GM19023 (cell line): Measurements from ENCODE around the gene NOL3.

Source experiments
- ATAC-seq: cut with Tn5 transposase; IDR thresholded peaks from one replicate; pipeline ENCODE4 v1.9.1; 2021; ENCODE audit warnings: mild to moderate bottlenecking, moderate library complexity; ENCODE audit not compliant: unreplicated experiment

Gene NOL3

DNA sequence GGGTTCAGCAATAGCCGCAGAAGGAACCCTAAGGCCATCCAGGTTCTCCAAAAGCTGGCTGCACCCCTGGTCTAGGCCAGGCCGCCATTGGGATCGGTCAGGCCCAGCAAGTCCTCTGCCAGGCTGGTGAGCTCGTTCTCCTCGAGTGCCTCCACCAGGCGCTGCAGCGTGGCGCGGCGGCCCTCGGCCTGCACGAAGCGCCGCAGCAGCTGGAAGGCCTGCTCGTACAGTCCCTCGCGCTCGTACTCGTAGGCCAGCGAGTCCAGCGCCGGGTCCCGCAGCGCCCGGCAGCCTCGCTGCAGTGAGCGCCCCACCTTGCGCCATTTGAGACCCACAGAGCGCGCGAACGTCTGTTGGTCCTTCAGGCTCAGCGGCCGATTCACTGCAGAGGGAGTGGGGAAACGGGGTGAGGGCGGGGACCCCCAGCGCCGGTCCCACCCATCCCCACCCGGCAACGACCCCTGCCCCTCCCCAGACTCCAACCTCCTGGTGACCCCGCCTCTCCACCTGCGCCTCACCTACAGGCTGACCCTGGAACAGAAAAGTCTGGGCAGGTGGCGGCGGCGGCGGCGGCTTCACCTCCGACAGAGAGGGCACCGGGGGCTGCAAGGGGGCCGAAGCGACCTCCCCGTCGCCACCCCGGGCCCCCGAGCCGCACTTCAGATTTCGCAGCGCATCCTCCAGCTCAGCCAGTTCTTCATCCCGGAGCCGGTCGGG lies 15.6 kb upstream of the NOL3 start:
- ATAC-seq: no peak

DNA sequence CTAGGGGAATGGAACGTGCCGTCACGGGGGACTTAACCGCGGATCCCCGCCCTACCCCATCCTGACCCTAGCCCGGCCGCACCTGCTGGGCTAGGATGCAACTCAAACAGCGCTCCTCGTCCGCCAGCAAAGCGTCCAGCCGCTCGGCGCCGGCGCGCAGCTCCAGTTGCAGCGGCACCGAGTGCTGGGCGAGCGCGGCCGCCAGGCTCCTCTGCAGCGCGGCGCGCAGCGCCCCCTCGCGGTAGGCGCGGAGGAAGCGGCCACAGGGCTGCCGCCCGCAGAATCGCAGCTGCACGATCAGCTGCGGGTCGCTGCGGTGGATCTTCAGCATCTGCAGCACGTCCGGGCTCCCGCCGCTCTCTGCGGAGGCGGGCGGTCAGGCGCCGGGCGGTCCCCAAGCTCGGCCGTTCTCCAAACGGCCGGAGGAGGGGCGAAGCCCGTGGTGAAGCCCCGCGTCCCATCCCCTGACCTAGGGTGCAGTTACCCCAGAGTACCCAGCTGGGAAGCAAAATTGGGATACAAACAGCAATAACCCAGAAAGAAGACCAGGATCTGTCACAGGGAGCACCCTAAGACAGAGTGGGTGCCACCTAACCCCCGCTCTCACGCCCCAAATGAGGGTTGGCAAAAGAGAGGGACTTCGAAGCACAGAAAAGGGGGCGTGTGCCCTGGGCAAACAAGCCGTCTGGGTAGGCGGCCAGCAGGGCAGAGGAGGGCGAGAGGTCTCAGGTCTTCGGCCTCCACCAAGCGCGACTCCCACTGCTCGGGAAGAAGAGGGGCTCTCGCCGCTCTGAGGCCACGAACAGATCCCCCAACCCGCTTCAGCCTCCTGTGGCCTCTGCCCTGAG lies 14.8 kb upstream of the NOL3 start:
- no peak for ATAC-seq

GRCh38 chr16:67156143-67156844 lies 14.0 kb upstream of the NOL3 start:
- ATAC-seq: no peak

DNA sequence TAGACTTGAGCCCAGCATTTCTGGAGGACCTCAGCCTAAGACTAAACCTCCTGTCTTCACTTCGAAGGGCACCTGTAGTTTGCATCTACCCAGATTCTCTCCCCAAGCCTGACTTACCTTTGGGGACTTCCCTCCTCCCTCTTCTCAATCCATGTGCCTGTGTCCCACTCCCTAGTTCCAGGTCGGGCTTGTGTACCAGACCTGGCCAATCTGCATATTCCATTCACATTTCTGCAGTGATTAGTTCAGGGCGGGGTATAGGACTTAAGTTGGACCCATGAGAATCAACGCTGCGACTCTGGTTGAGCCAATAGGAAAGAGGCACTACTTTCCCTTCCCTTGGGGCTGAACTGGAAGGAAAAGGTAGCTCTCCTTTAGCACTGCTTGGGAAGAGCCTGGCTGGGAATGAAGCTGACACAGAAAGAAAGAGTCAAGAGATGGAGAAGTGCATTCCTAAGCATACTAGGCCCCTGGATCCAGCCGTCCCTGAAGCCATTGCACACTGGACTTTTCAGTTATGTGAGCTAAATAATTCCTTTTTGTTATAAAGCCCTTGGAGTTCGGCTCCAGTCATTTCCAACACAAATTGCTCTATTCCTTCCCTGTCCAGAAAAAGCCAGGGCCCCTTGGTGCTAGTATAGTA lies 13.1 kb upstream of the NOL3 start:
- no peak for ATAC-seq

DNA sequence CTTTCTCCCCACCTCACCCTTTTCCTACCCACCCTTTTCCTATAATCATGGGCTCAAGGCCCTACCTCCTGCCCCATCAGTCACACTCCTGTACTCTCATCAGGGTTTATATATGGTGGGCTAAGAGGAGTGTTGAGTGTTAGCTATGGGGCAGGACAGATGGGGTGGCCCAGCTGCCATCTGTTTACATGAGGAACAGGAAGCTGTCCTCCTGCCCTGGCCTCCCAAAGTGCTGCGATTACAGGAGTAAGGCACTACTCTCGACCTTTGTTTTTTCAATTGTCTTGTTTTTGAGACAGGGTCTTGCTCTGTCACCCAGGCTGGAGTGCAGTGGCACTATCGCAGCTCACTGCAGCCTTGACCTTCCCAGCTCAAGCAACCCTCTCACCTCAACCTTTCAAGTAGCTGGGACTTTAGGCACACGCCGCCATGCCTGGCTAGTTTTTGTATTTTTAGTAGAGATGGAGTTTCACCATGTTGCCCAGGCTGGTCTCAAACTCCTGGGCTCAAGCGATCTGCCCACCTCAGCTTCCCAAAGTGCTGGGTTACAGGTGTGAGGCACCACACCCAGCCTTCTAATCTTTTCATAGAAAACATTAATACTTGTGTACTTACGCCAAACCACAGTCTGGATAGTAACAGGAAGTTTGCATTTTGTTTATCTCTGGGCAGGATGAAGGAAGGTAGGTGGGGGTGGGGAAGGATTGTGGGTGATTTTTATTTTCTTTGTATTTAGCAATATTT lies 12.3 kb upstream of the NOL3 start:
- no peak for ATAC-seq

GRCh38 chr16:67158637-67159600 lies 11.4 kb upstream of the NOL3 start:
- peak; percentile 39 for ATAC-seq

DNA sequence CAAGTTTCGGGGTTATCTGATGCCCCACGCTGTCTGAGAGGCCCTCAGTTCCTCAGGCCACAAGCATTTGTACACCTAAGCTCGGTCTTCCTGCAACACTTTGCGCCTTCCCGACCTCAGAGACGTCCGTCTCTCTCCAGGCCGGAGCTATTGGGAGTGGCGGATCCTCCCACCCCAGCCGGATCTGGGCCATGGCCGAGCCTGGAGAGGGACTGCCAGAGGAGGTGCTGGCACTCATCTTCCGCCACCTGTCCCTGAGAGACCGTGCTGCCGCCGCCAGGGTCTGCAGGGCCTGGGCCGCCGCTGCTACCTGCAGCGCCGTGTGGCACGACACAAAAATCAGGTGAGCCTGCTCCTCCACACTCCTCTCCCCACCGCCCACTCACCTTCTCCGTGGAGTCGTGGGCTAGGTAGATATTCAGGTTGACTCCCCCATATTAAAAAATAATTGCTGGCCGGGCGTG lies 8.7 kb upstream of the NOL3 start:
- ATAC-seq: no peak

GRCh38 chr16:67162506-67163163 lies 7.7 kb upstream of the NOL3 start:
- no peak for ATAC-seq

GRCh38 chr16:67163164-67163998 lies 7.0 kb upstream of the NOL3 start:
- ATAC-seq: no peak

GRCh38 chr16:67163999-67164558 lies 6.3 kb upstream of the NOL3 start:
- no peak for ATAC-seq

DNA sequence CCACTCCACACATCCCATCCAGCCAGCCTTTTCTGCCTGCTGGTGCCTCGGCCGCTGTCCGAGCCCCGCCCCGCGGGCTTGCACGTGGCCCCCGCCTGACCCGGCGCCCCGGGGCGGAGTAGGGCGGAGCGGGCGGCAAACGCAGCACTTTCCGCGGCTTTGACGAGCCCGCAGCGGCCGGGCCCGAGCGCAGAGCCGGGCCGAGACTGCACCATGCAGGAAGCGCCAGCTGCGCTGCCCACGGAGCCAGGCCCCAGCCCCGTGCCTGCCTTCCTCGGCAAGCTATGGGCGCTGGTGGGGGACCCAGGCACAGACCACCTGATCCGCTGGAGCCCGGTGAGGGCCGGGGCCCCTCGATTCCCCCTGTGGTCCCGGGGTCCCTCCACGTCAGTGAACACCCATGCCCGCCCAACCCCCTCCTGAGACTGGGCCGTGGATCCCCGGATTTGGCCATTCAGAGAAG lies 5.7 kb upstream of the NOL3 start, which contains the start of gene HSF4:
TSS of gene HSF4 (plus strand) at position 147 of the 463 bp plus-strand sequence. CDS start at position 214, 67 bp downstream.
- ATAC-seq: no peak

GRCh38 chr16:67165121-67166078 lies 4.9 kb upstream of the NOL3 start:
- no peak for ATAC-seq

DNA sequence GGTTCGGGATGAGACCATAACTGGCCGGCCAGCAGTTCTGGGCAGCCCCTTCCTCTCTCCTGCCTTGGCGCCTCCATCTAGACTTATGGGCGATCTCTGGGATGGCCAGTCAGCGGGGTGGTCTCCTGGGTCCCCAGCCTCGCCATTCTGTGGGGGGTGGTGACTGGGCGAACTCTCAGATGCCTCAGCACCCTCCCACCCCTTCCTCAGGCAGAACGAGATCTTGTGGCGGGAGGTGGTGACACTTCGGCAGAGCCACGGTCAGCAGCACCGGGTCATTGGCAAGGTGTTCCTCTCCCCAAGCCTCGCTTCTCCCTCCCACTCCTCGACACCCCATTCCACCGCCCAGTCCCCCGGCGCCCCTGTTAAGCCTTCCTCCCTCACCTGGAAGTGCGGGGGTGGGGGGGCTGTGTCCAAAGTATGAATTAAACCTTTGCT lies 4.2 kb upstream of the NOL3 start:
- ATAC-seq: no peak

GRCh38 chr16:67166598-67167168 lies 3.7 kb upstream of the NOL3 start:
- no peak for ATAC-seq

DNA sequence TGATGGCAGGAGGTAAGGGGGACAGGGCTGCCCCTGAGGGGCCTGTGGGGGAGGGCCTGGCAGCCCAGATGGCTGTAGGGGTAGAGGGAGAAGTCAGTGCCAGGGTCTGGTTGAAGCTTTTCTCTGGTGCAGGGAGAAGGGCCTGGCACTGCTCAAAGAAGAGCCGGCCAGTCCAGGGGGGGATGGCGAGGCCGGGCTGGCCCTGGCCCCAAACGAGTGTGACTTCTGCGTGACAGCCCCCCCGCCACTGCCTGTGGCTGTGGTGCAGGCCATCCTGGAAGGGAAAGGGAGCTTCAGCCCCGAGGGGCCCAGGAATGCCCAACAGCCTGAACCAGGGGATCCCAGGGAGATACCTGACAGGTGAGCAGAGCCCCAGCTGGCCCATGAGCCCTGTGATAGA lies 2.8 kb upstream of the NOL3 start:
- no peak for ATAC-seq

DNA sequence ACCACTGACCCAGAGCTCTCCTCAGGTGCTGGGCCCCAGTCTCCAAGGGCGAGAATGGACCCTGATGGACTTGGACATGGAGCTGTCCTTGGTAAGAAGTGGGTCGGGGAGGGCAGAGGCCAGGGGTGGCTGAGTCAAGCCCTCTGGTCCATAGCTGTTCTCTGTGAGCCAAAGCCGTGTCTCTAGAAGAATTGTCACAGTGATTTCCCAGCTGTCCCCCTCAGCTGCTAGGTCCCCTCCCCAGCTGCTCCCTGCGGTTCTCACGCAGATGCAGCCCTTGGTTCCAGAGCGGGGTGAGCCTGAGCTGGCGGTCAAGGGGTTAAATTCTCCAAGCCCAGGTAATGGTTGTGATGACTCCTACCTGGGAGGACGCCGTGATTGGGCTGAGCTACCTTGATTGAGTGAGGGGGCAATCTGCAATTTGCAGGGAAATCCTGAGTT lies 1.3 kb upstream of the NOL3 start:
- ATAC-seq: no peak
